A549 treated with AZD9567 at 1 μM for 4 hours (cell line): ENCODE results near the gene FLCN. TPM values are rescaled to one million over a fixed set of nuclear protein-coding genes. Genes with fewer than 3 reads are reported as not detected.

Experiments used
- total RNA-seq: library from RNA; stranded (reverse); fragments of 200-300 nt; extraction: Qiagen RNA extraction; gene quantifications from 5 replicates; pipeline ENCODE4 v1.2.3, GENCODE V29; 2022; ENCODE audit not compliant: insufficient read depth

The FLCN gene
- 31.6 to 42.3 TPM (median 34.2 TPM) in 5 replicates for total RNA-seq

GRCh38 chr17:17237026-17237799 is at the start of gene FLCN:
TSS of gene FLCN (minus strand) at chr17:17237168. CDS start at chr17:17228137, 9,031 bp downstream.

GRCh38 chr17:17280613-17281549 is 43.9 kb upstream of the FLCN start, which contains the start of gene COPS3:
TSS of gene COPS3 (minus strand) at chr17:17281246. CDS start at chr17:17281186, 60 bp downstream.

GRCh38 chr17:17206124-17206912 is 30.6 kb downstream of the FLCN start, which contains the start of gene PLD6:
TSS of gene PLD6 (minus strand) at chr17:17206333. CDS start at chr17:17206286, 47 bp downstream.

Other genes starting within 250 kb of the FLCN start
- gene MPRIP, start 194.7 kb downstream of the FLCN start, total RNA-seq: 244 to 342 TPM (median 339 TPM) in 5 replicates
- gene PLD6, start 30.8 kb downstream of the FLCN start, total RNA-seq: 3.6 to 7.8 TPM (median 6.6 TPM) in 5 replicates
- gene COPS3, start 44.1 kb upstream of the FLCN start, total RNA-seq: 142 to 170 TPM (median 148 TPM) in 5 replicates
- 3.8 to 13.6 TPM (median 11.4 TPM) in 5 replicates for gene NT5M, start 66.2 kb upstream of the FLCN start, total RNA-seq
- 19.3 to 21.7 TPM (median 21.2 TPM) in 5 replicates for gene MED9, start 239.8 kb upstream of the FLCN start, total RNA-seq